Glomerular endothelial cell (primary cell): ENCODE results near the gene PTX4. TPM values are rescaled to one million over a fixed set of nuclear protein-coding genes. Genes with fewer than 3 reads are reported as not detected.

Experiments
- DNase-seq: peaks from one replicate; pipeline ENCODE4 v3.0.0-alpha.2; 2011; ENCODE audit warnings: low read depth, low spot score; ENCODE audit errors: extremely low read depth
- total RNA-seq: library from RNA; depleted of rRNA; stranded (reverse); fragments of >200 nt; gene quantifications from 2 replicates; pipeline ENCODE4 v1.2.3, GENCODE V29; 2015

PTX4 gene
- total RNA-seq: 0.18 TPM in 1 of 2 replicates, not detected in the other

DNA sequence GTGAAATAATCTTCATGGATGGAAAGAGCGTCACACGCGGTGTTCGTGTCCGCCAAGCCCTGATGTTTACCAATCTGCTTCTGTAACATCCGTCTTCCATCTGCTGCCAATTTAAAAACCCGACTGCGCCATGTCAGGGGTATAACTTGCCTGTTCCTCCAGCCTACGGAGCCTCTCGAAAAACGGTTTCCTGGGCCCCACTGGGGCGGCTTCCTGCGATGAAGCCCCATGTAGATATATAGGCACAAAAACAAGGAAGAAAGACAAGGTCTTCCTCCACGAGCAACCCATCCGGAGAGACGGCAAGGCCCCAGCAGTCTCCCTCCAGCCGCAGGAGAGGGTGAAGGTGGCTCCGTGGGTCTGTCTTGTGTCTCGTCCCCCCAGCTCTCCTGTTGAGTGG lies at the start of gene PTX4:
Gene PTX4 (minus strand): TSS at position 326 of the 400 bp plus-strand sequence. CDS start 35 bp downstream, at position 291.
- no peak for DNase-seq

DNA sequence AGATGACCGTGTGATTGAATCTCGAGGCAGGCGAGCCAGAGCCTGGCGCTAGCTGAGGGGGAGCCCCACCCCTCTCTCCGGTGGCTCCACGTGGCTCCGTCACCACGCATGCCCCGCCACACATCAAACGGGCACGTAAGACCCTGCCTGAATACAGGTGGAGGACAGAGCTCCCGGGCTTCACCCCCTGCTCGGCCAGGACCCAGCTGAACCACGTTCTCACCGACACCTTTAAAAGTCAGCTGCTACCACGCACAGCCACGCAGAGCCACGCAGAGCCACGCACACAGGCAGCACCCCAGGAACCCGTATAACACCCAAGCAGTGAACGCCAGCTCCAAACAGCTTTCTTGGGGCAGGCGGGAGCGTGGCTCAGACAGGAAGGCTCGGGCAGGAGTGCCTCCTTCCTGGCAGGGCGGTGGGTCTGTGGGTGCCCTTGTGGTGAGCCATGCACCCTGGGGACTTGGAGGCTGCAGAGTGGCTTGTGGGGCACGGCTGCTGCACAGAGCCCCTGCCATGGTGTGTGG lies 49.1 kb upstream of the PTX4 start:
- DNase-seq: no peak

- DNase-seq: no peak
These were observed 48.4 kb upstream of the PTX4 start for GRCh38 chr16:1537138-1537577.

DNA sequence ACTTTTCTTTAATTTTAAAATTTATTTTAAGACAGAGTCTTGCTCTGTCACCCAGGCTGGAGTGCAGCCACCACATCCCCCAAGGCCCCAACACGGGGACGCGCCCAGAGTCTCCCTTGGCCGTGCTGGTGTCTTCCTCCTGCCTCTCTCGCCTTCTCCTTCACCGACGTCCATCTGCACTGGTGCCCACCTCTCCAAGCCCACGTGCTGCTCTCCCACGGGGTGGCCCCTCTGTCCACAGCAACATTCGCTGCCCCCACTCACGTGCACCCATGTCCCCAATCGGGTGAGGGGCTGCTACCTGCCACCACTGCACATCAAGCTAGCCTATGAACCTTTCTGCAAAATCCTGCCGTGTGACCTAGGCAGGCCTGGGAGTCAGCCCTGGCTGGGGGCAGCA lies 47.9 kb upstream of the PTX4 start:
- DNase-seq: no peak

DNA sequence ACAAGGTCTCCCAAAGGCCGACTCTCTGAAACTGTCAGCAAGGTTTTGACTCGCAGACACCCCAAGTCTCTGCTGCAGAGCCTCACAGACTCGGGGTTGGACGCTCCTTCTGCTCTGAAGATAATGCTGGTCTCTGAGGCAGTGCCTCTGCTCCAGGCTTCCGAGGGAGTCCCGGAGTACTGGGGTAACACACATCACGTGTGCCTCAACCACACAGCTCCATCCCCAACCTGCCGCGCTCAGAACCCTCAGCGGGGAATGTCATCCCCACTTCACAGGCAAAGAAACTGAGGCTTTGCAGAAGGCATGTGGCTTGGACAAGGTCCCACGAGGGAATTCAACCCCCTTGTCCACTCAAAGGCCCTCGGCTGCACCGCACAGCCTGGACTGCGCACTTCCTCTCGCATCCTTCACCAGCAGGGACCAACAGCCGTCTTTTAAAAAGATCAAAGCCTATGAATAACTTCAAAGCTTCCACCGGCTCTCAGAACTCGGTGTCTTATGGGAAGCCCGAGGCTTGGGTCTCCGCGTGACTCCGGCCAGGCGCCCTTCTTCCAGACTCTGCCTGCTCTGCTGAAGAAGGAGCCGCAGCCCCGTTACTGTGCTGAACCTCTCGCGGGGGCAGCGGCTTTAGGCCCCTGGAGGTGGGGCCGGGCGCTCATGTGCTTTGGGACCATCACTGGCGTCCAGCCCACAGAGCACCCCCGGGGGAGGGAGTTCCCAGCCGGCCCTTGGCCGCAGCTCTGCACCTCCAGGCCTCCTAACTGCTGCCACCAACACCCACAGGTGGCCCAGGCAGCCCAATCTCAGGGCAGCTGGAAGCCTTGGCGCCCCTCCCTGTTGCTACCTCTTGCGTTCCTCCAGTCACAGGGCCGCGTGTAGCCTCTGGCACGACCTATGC lies 46.9 kb upstream of the PTX4 start:
- no peak for DNase-seq

DNA sequence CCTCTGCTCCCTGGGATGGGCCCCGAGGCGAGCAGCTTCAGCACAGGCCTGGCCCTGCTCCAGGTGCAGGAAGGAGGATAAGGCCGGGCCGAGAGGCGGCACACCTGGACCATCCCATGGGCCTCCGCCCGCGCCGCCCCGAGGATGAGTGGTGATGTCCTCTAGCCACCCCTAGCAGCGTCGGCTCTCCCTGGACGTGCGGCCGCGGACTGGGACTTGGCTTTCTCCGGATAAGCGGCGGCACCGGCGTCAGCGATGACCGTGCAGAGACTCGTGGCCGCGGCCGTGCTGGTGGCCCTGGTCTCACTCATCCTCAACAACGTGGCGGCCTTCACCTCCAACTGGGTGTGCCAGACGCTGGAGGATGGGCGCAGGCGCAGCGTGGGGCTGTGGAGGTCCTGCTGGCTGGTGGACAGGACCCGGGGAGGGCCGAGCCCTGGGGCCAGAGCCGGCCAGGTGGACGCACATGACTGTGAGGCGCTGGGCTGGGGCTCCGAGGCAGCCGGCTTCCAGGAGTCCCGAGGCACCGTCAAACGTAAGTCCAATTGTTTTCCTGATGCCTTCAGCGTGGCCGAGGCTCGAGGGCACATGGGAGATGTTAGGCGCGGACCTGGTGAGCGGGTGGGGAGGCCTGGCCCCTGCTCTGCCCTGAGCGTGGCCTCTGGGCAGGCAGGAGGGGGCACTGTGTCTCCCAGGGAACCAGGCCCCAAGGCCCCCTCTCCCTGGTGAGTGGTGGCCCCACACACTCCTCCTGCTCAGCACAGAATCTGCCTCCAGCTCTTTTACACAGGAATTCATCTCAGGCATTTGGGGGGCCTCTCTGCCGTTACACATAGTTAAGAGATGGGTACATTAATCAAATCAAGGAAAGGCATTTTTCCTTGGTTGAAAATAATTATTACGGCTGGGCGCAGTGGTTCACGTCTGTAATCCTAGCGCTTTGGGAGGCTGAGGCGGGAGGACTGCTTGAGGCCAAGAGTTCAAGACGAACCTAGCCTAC lies 45.6 kb upstream of the PTX4 start:
- DNase-seq: no peak

- no peak for DNase-seq
These were observed 44.8 kb upstream of the PTX4 start, which contains the start of gene TMEM204 for GRCh38 chr16:1533443-1533951. Gene TMEM204, plus strand, starts transcription at chr16:1533666. Its CDS starts 610 bp downstream, at chr16:1534276.

- DNase-seq: no peak
These were observed 44.0 kb upstream of the PTX4 start for GRCh38 chr16:1532771-1533170.

GRCh38 chr16:1532081-1532760 lies 43.5 kb upstream of the PTX4 start:
- no peak for DNase-seq

DNA sequence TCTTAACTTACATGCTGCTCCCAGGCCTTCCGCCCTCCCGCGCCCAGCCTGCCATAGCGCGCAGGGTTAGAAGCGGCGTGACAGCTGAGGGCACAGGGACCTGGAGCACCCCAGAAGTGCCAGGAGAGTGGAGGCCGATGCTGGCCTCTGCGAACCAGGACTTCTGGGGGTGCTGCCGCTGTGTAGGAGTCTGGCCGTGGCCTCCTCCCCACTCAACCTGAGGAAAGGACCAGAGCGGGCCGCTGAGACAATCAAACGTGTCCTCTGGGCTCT lies 42.8 kb upstream of the PTX4 start:
- no peak for DNase-seq

- DNase-seq: no peak
These were observed 42.3 kb upstream of the PTX4 start for GRCh38 chr16:1530883-1531637.

- DNase-seq: no peak
These were observed 41.7 kb upstream of the PTX4 start for GRCh38 chr16:1530349-1530882.

- DNase-seq: no peak
These were observed 40.3 kb upstream of the PTX4 start for GRCh38 chr16:1528921-1529537.

DNA sequence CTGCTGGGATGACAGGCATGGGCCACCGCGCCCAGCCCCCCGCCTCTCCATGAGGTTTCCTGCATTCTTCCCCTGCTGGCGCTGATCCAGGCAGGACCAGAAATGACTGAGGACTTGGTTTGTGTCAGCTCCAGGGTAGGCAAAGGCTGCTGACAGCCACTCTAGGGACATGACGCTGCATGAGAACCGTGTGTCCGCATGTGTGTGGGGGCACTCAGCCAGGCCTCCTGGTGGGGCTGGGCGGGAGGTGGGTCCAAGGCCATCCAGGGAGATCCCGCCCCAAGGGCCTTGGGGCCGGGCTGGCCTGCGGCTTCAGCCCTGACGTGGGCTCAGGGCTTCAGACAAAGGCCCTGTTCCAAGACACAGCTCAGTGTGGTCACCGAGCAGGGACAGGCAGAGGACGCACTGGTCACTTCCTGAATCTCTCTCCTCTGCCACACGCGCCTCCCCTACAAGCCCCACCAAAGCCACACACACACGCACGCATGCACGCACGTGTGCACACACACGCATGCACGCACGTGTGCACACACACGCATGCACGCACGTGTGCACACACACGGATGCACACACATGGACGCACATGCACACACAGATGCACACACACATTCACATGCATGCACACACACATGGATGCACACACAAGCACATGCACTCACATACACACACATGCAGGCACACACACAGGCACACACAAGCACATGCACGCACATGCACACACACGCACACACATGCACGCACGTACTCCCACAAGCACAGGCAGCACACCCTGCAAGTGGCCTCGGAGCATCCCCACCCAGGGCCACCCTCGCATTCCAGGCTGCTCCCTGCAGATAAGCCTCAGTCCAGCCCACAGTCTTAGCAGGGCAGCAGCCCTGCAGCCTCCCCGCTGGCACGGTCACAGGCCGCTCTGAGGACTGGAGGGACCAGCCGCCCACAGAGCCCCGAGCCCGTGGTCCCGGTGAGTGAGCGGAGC lies 39.4 kb upstream of the PTX4 start:
- DNase-seq: no peak

DNA sequence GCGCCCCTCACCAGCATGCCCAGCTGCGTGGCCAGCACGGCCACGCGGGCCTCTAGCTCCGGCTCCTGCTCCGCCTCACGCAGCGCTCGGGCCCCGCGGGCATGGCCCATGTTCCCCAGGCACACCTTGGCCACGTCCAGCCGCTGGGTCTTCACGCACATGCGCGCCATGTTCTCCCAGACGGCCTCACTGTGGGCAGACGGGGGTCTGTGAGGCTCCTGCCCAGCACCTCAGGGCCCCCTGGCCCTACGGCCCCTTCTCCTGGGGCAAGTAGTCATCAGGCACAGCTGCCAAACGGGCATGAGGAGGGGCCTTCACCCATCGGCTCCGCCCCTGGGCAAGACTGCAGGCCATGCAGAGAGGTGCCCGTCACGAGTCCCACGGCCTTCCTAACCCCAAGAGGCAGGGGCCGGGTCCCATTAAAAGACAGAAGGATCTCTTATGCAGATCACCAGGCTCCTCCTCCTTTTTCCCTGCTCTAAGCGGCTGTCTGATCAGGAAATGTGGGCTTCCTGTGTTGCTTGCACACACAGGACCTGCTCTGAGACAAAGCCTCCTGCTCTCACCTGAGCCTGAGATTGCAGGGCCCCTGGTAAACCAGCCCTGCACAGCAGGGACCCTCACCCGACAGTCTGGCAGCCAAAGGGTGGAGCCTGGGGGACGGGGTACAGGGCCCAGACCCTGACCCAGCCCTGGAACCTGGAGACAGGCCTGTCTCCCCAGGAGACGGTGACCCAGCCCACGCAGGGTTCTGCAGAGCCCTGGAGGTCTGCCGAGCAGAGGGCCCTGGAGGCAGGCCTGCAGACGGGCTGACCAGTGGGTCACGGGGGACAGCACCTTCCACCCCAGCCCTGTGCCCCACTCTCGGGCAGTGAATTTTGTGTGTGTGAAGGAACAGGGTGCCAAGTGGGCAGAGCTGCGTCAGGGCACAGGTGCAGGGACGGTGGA lies 38.1 kb upstream of the PTX4 start:
- no peak for DNase-seq

DNA sequence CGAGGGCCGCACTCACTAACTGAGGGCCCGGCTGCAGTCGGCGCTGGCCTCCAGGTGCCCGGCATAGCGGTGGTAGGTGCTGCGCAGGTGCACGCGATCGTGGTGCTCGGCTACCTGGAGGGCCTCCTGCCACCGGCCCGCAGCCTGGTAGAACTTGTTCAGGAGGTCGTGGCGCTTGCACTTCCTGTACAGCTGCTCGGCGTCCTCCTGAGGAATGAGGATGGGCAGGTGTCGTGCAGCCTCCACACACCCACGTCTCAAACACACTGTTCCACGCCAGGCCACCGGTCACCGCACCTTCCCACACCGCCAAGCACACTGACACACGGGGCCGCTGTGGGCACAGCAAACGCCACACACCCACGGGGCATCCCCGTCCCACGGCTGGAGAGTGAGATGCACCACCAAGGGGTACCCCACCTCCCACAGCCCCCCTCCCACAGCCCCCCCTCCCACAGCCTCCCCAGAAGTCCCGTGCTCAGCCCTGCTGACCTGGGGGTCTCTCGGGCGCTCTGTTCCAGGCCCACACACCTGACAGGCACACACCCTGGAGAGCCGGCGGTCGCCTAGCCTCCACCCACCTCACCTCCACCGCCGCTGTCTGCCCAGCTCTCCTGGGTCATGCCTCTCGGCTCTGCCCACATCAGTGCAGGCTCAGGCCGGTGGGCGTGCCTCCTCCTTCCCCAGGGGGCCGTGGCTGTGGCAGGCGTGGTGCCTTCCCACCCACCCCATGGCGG lies 37.3 kb upstream of the PTX4 start:
- no peak for DNase-seq
